ENCODE results near the gene OR5B3.

The OR5B3 gene

DNA sequence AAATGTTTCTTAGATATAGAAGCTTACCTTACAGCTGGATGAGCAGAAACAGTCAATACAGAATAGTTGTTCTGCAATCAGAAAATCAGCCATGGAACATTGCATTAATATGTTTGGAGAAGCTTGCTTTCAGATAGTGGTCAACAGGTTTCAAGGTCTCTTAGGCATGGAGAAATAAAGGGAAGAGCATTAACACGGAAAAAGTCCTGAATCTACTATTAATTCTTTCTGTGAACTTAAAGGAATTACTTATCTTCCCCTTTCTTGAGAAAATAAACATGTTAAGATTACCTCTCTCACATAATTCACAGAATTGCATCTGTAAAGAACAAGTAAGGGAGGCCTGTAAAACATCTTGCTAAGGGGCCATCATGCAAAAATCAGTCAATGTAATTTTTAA lies at the start of gene OR5B3:
Gene OR5B3, minus strand, starts transcription at position 101 of the 400 bp plus-strand sequence. CDS start 3,465 bp downstream, outside the sequence.
- no peak within 1 kb of the TSS for H3K4me3 ChIP-seq (ENCODE audit: low read depth, low read length)
- DNase-seq (ENCODE audit: low read depth) = no peak
- TF ChIP-seq, protein P1, sequence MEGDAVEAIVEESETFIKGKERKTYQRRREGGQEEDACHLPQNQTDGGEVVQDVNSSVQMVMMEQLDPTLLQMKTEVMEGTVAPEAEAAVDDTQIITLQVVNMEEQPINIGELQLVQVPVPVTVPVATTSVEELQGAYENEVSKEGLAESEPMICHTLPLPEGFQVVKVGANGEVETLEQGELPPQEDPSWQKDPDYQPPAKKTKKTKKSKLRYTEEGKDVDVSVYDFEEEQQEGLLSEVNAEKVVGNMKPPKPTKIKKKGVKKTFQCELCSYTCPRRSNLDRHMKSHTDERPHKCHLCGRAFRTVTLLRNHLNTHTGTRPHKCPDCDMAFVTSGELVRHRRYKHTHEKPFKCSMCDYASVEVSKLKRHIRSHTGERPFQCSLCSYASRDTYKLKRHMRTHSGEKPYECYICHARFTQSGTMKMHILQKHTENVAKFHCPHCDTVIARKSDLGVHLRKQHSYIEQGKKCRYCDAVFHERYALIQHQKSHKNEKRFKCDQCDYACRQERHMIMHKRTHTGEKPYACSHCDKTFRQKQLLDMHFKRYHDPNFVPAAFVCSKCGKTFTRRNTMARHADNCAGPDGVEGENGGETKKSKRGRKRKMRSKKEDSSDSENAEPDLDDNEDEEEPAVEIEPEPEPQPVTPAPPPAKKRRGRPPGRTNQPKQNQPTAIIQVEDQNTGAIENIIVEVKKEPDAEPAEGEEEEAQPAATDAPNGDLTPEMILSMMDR (IDR thresholded peaks at IDR 0.05; ENCODE audit: low read depth, low read length, missing control alignments) = no peak

DNA sequence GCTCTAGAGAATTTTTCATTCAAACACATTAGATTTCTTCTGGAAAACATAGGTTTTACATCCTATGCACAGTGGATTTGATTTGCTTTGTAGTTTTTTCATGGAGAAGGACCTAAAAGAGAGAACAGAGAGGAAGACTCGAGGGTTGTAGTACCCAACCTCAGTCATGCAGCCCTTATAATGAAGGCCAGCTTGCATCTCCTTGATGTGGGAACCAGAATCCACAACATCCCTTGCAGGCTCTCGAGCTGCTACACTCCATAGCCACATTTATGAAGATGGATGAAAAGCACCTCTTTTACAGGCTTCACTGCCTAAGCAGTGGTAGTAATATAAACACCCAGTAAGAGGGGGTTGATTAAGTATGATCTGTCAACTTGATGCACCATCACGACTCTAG lies 44.9 kb upstream of the OR5B3 start:
- TF ChIP-seq, protein P1 (IDR thresholded peaks at IDR 0.05; ENCODE audit: low read depth, low read length, missing control alignments) = no peak
- no peak overlapping the region for H3K4me3 ChIP-seq (ENCODE audit: low read depth, low read length)
- no peak for DNase-seq (ENCODE audit: low read depth)

DNA sequence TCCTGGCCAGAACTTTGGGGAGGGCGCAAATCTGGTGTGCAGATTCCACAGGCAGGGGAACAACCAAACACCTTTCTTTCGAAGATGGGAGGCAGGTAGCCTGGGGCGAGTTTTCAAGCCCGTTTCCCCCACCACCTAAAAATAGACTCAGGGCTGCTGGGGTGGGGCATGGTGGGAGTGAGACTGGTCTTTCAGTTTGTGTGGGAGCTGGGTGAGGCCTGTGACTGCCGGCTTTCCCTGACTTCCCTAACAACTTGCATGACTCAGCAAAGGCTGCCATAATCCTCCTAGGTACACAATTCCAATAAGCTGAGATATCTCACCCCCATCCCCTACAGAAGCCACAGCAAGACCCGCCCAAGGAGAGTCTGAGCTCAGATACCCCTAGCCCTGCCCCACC lies 39.6 kb upstream of the OR5B3 start:
- DNase-seq (ENCODE audit: low read depth) = no peak
- H3K4me3 ChIP-seq (ENCODE audit: low read depth, low read length) = no peak overlapping the region
- TF ChIP-seq, protein P1 (IDR thresholded peaks at IDR 0.05; ENCODE audit: low read depth, low read length, missing control alignments) = no peak

DNA sequence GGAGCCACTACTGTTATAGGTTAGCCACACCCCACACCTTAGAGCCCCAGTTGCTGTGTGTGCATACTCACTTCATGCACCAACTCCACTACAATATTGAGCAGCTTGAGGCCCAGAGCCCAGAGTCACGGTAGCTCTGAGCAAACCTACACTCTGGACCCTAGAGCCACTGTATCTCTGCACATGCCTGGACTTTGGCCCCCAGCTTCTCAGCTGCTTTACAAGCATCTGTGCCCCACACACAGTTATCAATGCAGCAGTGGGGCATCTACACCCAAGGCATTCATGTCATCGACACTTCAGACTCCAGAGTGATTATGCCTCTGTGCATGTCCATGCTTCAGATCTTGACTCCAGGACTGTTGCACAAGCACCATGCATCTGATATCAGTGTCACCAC lies 37.6 kb upstream of the OR5B3 start:
- H3K4me3 ChIP-seq (ENCODE audit: low read depth, low read length) = no peak overlapping the region
- TF ChIP-seq, protein P1 (IDR thresholded peaks at IDR 0.05; ENCODE audit: low read depth, low read length, missing control alignments) = no peak
- DNase-seq (ENCODE audit: low read depth) = no peak

DNA sequence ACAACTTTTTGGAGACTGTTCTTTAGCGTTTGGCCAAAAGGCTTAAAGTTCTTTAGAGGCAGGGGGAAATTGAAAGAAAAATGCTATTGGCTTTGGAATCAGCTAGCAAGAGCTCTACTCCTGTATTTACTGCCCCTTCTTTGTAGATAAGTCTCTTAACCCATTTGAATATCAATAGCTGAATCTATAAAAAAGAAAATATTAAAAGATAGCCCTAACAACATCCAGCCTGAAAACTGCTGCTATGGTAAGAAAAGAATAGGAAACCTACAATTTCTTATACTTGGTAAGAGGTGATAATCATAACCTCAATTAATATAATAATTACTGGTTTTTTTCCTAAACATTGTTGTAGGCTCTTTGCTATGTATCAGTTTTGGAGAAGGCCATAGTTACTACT lies 35.5 kb upstream of the OR5B3 start, which contains the start of gene OR5B12:
Gene OR5B12, minus strand, starts transcription at position 101 of the 400 bp plus-strand sequence. CDS start 2,085 bp downstream, outside the sequence.
- no peak for DNase-seq (ENCODE audit: low read depth)
- H3K4me3 ChIP-seq (ENCODE audit: low read depth, low read length) = no peak within 1 kb of the TSS
- TF ChIP-seq, protein P1 (IDR thresholded peaks at IDR 0.05; ENCODE audit: low read depth, low read length, missing control alignments) = no peak

DNA sequence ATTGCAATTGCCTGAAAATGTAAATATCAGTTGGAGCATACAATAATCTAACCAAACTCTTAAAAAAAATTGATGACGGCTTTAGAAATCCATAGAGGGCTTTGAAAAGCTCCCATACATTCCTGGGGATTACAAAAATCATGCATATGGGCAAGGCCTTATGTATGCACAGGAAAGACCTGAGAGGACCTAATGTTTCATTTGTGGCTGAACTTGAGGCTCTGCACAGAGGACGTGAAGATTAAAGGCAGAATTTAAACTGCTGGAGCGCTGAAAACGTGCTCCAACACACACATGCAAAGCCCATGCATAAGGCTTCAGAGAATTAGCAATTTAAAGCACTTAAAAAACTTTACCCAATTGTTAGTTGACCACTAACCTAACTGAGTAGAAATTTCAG lies 31.8 kb upstream of the OR5B3 start:
- no peak for DNase-seq (ENCODE audit: low read depth)
- no peak overlapping the region for H3K4me3 ChIP-seq (ENCODE audit: low read depth, low read length)
- TF ChIP-seq, protein P1 (IDR thresholded peaks at IDR 0.05; ENCODE audit: low read depth, low read length, missing control alignments) = no peak

DNA sequence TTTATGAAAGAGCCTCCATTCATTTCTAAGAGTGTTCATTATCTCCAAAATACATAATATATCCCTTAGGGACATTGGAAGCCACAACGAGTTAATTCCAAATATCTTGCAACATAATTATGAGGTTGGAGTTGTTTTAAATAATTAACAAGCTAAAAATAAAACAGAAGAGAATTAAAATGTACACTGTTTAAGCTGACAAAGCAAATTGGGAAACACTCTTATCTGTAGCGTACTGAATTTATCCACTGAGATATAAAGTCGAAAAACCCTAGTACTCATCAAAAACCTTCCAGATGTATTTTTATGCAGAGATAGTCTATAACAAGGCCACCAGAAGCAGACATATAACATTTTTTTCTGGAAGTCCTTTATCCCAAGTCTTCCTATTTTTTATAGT lies 27.5 kb upstream of the OR5B3 start:
- DNase-seq (ENCODE audit: low read depth) = no peak
- no peak overlapping the region for H3K4me3 ChIP-seq (ENCODE audit: low read depth, low read length)
- TF ChIP-seq, protein P1 (IDR thresholded peaks at IDR 0.05; ENCODE audit: low read depth, low read length, missing control alignments) = no peak

All from GM12864 (cell line).